ENCODE results near the gene SCFD1. TPM values are rescaled to one million over a fixed set of nuclear protein-coding genes. Genes with fewer than 3 reads are reported as not detected.
"Not testable (repeated sequence)": the region's sequence is repeated elsewhere in the genome, so short reads cannot be mapped to it uniquely, and the experiment has no call there.

SCFD1 gene
- total RNA-seq, 1 experiment from 2014 or later = 50.0 TPM

GRCh38 chr14:30678926-30679431 is 56.9 kb downstream of the SCFD1 start:
- DNase-seq (ENCODE audit: low spot score) = no peak

- no peak for DNase-seq (ENCODE audit: low spot score)
Observed at GRCh38 chr14:30680036-30680435, 57.9 kb downstream of the SCFD1 start.

- not testable (repeated sequence) for DNase-seq (ENCODE audit: low spot score)
Observed at GRCh38 chr14:30680776-30681175, 58.7 kb downstream of the SCFD1 start.

- DNase-seq (ENCODE audit: low spot score) = peak; percentile 0
Observed at GRCh38 chr14:30681752-30682355, 59.7 kb downstream of the SCFD1 start.

- DNase-seq (ENCODE audit: low spot score) = not testable (repeated sequence)
Observed at GRCh38 chr14:30690487-30691355, 68.6 kb downstream of the SCFD1 start.

- DNase-seq (ENCODE audit: low spot score) = no peak
Observed at GRCh38 chr14:30691751-30692398, 69.8 kb downstream of the SCFD1 start.

GRCh38 chr14:30692669-30693068 is 70.5 kb downstream of the SCFD1 start:
- no peak for DNase-seq (ENCODE audit: low spot score)

GRCh38 chr14:30698463-30698862 is 76.3 kb downstream of the SCFD1 start:
- no peak for DNase-seq (ENCODE audit: low spot score)

GRCh38 chr14:30706704-30707103 is 84.6 kb downstream of the SCFD1 start:
- DNase-seq (ENCODE audit: low spot score) = no peak

- no peak for DNase-seq (ENCODE audit: low spot score)
Observed at GRCh38 chr14:30708157-30708556, 86.0 kb downstream of the SCFD1 start.

- no peak for DNase-seq (ENCODE audit: low spot score)
Observed at GRCh38 chr14:30709201-30709600, 87.1 kb downstream of the SCFD1 start.

GRCh38 chr14:30710876-30711275 is 88.8 kb downstream of the SCFD1 start:
- no peak for DNase-seq (ENCODE audit: low spot score)

- no peak for DNase-seq (ENCODE audit: low spot score)
Observed at GRCh38 chr14:30719137-30719536, 97.0 kb downstream of the SCFD1 start.

GRCh38 chr14:30725763-30726162 is 103.6 kb downstream of the SCFD1 start:
- DNase-seq (ENCODE audit: low spot score) = no peak

- no peak for DNase-seq (ENCODE audit: low spot score)
Observed at GRCh38 chr14:30728471-30728870, 106.4 kb downstream of the SCFD1 start.

GRCh38 chr14:30737916-30738315 is 115.8 kb downstream of the SCFD1 start:
- DNase-seq (ENCODE audit: low spot score) = no peak

GRCh38 chr14:30738978-30739377 is 116.9 kb downstream of the SCFD1 start:
- DNase-seq (ENCODE audit: low spot score) = no peak

GRCh38 chr14:30748343-30748742 is 126.2 kb downstream of the SCFD1 start:
- DNase-seq (ENCODE audit: low spot score) = no peak

GRCh38 chr14:30751646-30752416 is 129.7 kb downstream of the SCFD1 start:
- no peak for DNase-seq (ENCODE audit: low spot score)

- no peak for DNase-seq (ENCODE audit: low spot score)
Observed at GRCh38 chr14:30753452-30753851, 131.3 kb downstream of the SCFD1 start.

GRCh38 chr14:30754778-30755177 is 132.7 kb downstream of the SCFD1 start:
- no peak for DNase-seq (ENCODE audit: low spot score)

- DNase-seq (ENCODE audit: low spot score) = no peak
Observed at GRCh38 chr14:30756594-30756993, 134.5 kb downstream of the SCFD1 start.

All from A172 (cell line).